Left lung (tissue), 10 donors: ENCODE data around the gene RPL29. TPM values are rescaled to one million over a fixed set of nuclear protein-coding genes. Genes with fewer than 3 reads are reported as not detected.

Experiments used
- ATAC-seq: fragments of 200-7000 bp; cut with Tn5 transposase; one replicate; pipeline ENCODE4 v1.9.1; 2020; ENCODE audit warnings: moderate library complexity
- DNase-seq, 4 donors: peaks; one replicate each; pipeline ENCODE4 v3.0.0-alpha.2; 2013 to 2020
- H3K27ac ChIP-seq, 2 donors: fragments of 200-600 bp; sonication (generic) in 1 of 2; one replicate each; pipeline versions ENCODE4 v1.5.0 to v1.8.0; 2020 to 2021
- H3K27me3 ChIP-seq, 2 donors: fragments of 200-600 bp; sonication (generic) in 1 of 2; one replicate each; pipeline versions ENCODE4 v1.5.0 to v1.8.0; 2020 to 2021
- H3K36me3 ChIP-seq, 2 donors: fragments of 200-600 bp; sonication (generic) in 1 of 2; one replicate each; pipeline versions ENCODE4 v1.5.0 to v1.8.0; 2020 to 2021
- H3K4me1 ChIP-seq, 2 donors: fragments of 200-600 bp; one replicate each; pipeline ENCODE4 v1.8.0; 2021
- H3K4me3 ChIP-seq, 2 donors: fragments of 200-600 bp; sonication (generic) in 1 of 2; one replicate each; pipeline versions ENCODE4 v1.5.0 to v1.8.0; 2020 to 2021; ENCODE audit warnings: mild to moderate bottlenecking in 1 of 2
- H3K9me3 ChIP-seq, 2 donors: fragments of 200-600 bp; sonication (generic) in 1 of 2; one replicate each; pipeline versions ENCODE4 v1.5.0 to v1.8.0; 2020 to 2021
- intact Hi-C, 2 donors: fragments of 100-400 bp; cut with DNase I; formaldehyde crosslinking; loops; one replicate each; pipeline versions ENCODE4 v1.11.2 to v1.14.2; 2022
- polyA plus RNA-seq, 6 donors: library from polyadenylated mRNA; unstranded; fragments of 120-200 nt; gene quantifications; one replicate each; pipeline ENCODE4 v1.2.1, GENCODE V29; 2013; ENCODE audit not compliant: insufficient read length in 6 of 6
- total RNA-seq, 2 donors: library from RNA; stranded (reverse); fragmentation: NEBNext Ultra II Directional; extraction: Animal tissue kit (Norgen Biotek cat#: 25700); gene quantifications; one replicate each; pipeline ENCODE4 v1.2.1, GENCODE V29; 2021
- TF ChIP-seq, protein P1 (sequence below), 2 donors: fragments of 200-600 bp; sonication (generic) in 1 of 2; IDR thresholded peaks; one replicate each; pipeline versions ENCODE4 v1.5.0 to v1.8.0; 2021; ENCODE audit warnings: antibody characterized with exemption in 2 of 2
- donor health status: DM: no; HTN: yes; CAD: no.
- donor health status: DM: no; HTN: no; CAD: no.

Gene RPL29
- total and polyA plus RNA-seq, 8 donors: 854 to 2,169 (median 1,926) TPM

DNA sequence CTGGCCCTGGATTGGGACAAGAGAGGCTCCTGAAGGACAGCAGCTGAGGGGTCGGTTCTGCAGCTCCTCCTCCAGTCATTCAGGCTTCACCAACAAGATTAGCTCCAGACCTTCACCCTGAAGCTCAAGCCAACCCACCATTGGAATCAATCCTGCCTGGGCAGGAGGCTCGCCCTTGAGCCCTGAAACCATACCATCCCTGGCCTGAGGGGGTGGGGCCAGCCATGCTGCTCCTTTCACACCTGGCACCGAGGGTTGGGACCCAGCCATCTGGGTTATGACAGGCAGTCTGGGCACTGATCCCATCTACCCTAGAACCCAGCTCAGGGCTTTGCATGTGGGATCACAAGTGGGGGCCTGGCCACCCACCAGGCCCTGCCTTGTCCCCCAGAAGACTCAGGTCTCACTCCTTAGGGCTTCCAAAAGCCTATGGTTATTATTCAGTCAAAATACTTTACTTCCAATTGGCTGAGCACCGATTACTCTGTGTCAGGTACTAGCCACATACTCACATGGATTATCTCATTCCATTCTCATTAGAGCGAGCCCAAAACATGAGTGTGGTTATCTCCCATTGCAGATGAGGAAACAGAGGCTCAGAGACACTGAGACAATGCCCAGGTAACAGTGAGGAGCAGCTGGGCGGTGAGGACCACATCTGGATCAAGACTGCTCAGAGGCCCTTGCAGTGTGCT, 24.9 kb downstream of the RPL29 start:
- peaks cover 0 to 27% of the 10 kb centered on the region in 2 donors for H3K27me3 ChIP-seq
- no peak for ATAC-seq
- TF ChIP-seq, protein P1, sequence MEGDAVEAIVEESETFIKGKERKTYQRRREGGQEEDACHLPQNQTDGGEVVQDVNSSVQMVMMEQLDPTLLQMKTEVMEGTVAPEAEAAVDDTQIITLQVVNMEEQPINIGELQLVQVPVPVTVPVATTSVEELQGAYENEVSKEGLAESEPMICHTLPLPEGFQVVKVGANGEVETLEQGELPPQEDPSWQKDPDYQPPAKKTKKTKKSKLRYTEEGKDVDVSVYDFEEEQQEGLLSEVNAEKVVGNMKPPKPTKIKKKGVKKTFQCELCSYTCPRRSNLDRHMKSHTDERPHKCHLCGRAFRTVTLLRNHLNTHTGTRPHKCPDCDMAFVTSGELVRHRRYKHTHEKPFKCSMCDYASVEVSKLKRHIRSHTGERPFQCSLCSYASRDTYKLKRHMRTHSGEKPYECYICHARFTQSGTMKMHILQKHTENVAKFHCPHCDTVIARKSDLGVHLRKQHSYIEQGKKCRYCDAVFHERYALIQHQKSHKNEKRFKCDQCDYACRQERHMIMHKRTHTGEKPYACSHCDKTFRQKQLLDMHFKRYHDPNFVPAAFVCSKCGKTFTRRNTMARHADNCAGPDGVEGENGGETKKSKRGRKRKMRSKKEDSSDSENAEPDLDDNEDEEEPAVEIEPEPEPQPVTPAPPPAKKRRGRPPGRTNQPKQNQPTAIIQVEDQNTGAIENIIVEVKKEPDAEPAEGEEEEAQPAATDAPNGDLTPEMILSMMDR (IDR thresholded peaks at IDR 0.05): no peak
- peaks cover 18 to 55% of the 10 kb centered on the region in 2 donors for H3K4me1 ChIP-seq
- H3K27ac ChIP-seq: no peak overlapping the region
- no peaks in the 10 kb centered on the region for H3K36me3 ChIP-seq
- no peaks in the 10 kb centered on the region for H3K9me3 ChIP-seq
- peak in 1 of 4 donors; percentile 59 for DNase-seq
- H3K4me3 ChIP-seq: no peak overlapping the region
- intact Hi-C loops: no loop called here

DNA sequence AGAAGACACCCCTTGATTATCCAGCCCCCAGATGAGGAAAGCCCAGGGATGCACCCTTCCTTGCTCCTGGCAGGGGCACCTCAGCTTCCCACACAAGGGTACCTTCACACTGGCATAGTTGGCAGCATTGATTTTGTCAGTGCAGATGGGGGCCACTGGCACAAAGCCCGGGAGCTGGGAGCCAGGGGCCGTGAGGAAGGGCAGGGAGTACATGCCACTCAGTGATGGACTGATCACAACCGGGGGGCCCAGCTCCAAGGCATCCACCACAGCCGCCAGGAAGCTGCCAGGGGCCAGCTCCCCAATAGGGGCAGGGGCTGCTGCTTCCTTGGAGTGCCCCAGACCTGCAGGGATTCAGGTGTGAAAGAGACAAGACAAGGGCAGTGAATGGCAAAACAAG, 25.9 kb downstream of the RPL29 start:
- no peak for ATAC-seq
- H3K4me3 ChIP-seq: no peak overlapping the region
- TF ChIP-seq, protein P1 (IDR thresholded peaks at IDR 0.05): no peak
- no peak overlapping the region for H3K27ac ChIP-seq
- no peaks in the 10 kb centered on the region for H3K36me3 ChIP-seq
- H3K4me1 ChIP-seq: peaks cover 14 to 47% of the 10 kb centered on the region in 2 donors
- H3K27me3 ChIP-seq: peaks cover 0 to 28% of the 10 kb centered on the region in 2 donors
- H3K9me3 ChIP-seq: no peaks in the 10 kb centered on the region
- intact Hi-C loops: no loop called here
- peak in 1 of 4 donors; percentile 76 for DNase-seq

DNA sequence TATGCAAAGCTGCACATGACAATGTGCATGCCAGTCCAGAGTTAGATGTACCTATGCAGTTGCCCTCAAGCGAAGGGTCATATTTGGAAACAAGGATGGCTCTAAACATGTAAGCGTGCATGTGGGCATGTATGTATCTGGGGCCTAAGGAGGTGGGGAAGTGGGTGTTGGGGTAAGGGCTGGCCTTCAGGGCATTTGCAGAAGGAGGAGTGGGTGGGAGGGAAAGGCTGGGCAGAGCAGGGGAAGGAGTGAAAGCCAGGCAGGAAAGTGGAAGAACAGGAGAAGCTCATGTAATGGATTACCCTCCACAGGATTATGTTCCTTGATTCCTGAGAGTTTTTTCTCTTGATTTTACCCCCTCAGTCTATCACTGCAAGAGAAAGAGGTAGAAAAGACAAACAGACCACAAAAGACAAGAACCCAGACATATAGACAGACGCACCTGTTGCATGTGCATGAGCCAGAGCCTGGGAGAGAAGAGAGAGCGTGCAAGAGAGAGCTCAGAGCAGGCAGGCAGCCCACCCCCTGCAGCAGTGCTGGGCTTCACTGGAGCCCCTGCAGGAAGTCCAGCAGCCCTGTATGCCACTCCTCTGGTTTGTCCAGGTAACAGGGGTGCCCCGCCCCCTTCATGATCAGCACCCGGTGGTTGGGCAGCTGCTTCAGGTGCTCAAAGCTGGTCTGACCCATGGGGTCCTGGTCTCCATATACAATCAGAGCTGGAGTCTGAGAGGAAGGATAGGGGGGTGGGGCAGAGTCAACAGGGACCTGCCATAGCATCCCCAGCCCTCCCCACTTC, 26.6 kb downstream of the RPL29 start:
- peaks cover 7 to 39% of the 10 kb centered on the region in 2 donors for H3K4me1 ChIP-seq
- TF ChIP-seq, protein P1 (IDR thresholded peaks at IDR 0.05): no peak
- H3K27me3 ChIP-seq: peaks cover 0 to 28% of the 10 kb centered on the region in 2 donors
- no peaks in the 10 kb centered on the region for H3K9me3 ChIP-seq
- DNase-seq (peak in 1 of 4 donors; percentile 56), ATAC-seq (no peak)
- no peak overlapping the region for H3K4me3 ChIP-seq
- no peaks in the 10 kb centered on the region for H3K36me3 ChIP-seq
- H3K27ac ChIP-seq: no peak overlapping the region
- intact Hi-C loops: no loop called here

DNA sequence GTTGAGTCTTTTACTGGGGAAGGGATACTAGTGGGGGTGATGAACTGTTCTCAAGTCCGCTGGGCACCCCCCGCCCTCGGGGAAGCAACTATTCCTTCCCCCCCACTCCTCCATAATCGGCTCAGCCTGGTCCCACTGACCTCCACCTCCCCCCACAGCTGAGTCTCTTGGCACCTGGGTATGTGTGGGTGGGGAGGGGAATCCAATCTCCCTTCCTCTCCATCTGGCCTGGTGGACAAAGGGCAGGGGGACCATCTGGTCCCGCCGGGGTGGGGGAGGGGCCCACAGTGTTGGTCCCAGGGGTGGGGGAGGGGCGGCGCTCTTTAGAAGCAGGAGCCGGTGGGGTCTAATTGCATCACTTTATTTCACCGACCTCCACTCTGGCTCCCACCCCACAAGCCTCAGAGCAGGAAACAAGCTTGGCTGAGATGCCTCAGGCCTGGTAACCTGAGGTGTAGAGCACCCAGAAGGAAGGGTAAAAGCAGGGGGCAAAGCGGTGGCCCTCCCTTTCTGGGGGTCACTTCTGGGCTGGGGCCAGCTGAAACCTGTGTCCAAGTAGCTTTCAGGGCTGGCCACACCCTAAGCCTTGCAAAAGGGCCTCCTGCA, 27.4 kb downstream of the RPL29 start:
- Histone ChIP-seq H3K27ac (peak overlapping the region; percentile 82 to 85), H3K4me1 (peaks cover 6 to 35% of the 10 kb centered on the region in 2 donors), H3K9me3 (no peaks in the 10 kb centered on the region), H3K4me3 (peak overlapping the region; percentile 48 to 53), H3K27me3 (peaks cover 0 to 28% of the 10 kb centered on the region in 2 donors), H3K36me3 (no peaks in the 10 kb centered on the region)
- ATAC-seq (peak; percentile 9), DNase-seq (peak in 1 of 4 donors; percentile 60)
- intact Hi-C loops: no loop called here
- TF ChIP-seq, protein P1 (IDR thresholded peaks at IDR 0.05): no peak
